ENCODE data around the gene TMCC1. TPM values are rescaled to one million over a fixed set of nuclear protein-coding genes. Genes with fewer than 3 reads are reported as not detected.
A peak's percentile ranks its signal among the peaks of the same experiment; 100 is the strongest.

Gene TMCC1
- total RNA-seq, 1 donor from 2014 or later = 52.5 TPM

DNA sequence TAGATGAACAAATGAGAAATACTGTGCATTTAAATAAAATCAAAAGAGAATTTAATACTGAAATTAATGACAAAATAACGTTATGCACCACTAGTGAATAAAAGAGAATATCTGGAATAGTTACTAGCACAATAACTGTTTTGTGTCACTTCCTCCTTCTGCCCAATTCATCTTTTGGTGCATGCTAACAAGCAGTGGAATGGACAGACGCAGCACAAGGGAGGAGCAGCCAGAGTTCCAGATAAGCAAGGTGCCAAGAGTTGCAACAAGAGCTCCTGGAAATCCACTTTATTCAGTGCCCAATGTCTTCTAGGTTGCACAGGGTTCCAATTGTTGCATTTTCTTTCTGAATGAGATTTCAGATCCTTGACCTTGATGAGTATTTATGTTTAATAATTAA is 220.5 kb downstream of the TMCC1 start:
- Mint-ChIP-seq H3K9me3 (ENCODE audit: low read depth) (no peaks in the 10 kb centered on the region), H3K27ac (no peak overlapping the region), H3K36me3 (ENCODE audit: insufficient read depth) (peaks cover 16% of the 10 kb centered on the region), H3K4me3 (ENCODE audit: low read depth) (no peak overlapping the region), H3K4me1 (ENCODE audit: low read depth) (peaks cover 12% of the 10 kb centered on the region), H3K27me3 (no peaks in the 10 kb centered on the region)
- TF ChIP-seq, protein P1, sequence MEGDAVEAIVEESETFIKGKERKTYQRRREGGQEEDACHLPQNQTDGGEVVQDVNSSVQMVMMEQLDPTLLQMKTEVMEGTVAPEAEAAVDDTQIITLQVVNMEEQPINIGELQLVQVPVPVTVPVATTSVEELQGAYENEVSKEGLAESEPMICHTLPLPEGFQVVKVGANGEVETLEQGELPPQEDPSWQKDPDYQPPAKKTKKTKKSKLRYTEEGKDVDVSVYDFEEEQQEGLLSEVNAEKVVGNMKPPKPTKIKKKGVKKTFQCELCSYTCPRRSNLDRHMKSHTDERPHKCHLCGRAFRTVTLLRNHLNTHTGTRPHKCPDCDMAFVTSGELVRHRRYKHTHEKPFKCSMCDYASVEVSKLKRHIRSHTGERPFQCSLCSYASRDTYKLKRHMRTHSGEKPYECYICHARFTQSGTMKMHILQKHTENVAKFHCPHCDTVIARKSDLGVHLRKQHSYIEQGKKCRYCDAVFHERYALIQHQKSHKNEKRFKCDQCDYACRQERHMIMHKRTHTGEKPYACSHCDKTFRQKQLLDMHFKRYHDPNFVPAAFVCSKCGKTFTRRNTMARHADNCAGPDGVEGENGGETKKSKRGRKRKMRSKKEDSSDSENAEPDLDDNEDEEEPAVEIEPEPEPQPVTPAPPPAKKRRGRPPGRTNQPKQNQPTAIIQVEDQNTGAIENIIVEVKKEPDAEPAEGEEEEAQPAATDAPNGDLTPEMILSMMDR (IDR thresholded peaks at IDR 0.05; ENCODE audit: unreplicated experiment) = no peak
- no peak for DNase-seq (ENCODE audit: low spot score, unreplicated experiment)

DNA sequence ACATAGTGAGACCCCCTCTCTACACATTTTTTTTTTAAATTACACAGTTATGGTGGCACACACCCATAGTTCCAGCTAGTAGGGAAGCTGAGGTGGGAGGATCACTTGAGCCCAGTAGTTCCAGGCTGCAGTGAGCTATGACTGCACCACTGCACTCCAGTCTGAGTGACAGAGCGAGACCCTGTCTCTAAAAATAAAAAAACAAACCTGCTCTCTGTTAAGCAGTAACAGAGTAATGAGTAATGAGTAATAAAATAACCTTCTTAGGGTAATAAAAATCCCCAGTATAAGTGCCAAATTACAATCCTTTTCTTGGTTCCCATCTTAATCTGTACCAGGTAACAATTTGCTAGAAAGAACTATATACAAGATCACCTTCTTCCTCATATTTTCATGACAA is 221.1 kb downstream of the TMCC1 start:
- H3K27me3 Mint-ChIP-seq = no peaks in the 10 kb centered on the region
- DNase-seq (ENCODE audit: low spot score, unreplicated experiment) = no peak
- TF ChIP-seq, protein P1 (IDR thresholded peaks at IDR 0.05; ENCODE audit: unreplicated experiment) = no peak
- H3K27ac Mint-ChIP-seq = no peak overlapping the region
- H3K36me3 Mint-ChIP-seq (ENCODE audit: insufficient read depth) = peaks cover 20% of the 10 kb centered on the region
- no peaks in the 10 kb centered on the region for H3K9me3 Mint-ChIP-seq (ENCODE audit: low read depth)
- H3K4me3 Mint-ChIP-seq (ENCODE audit: low read depth) = no peak overlapping the region
- H3K4me1 Mint-ChIP-seq (ENCODE audit: low read depth) = peaks cover 12% of the 10 kb centered on the region

GRCh38 chr3:129665024-129665768 is 228.3 kb downstream of the TMCC1 start:
- no peaks in the 10 kb centered on the region for H3K9me3 Mint-ChIP-seq (ENCODE audit: low read depth)
- H3K27me3 Mint-ChIP-seq = no peaks in the 10 kb centered on the region
- DNase-seq (ENCODE audit: low spot score, unreplicated experiment) = no peak
- no peak overlapping the region for H3K4me3 Mint-ChIP-seq (ENCODE audit: low read depth)
- H3K36me3 Mint-ChIP-seq (ENCODE audit: insufficient read depth) = peaks cover 11% of the 10 kb centered on the region
- no peak overlapping the region for H3K27ac Mint-ChIP-seq
- TF ChIP-seq, protein P1 (IDR thresholded peaks at IDR 0.05; ENCODE audit: unreplicated experiment) = no peak
- peaks cover 16% of the 10 kb centered on the region for H3K4me1 Mint-ChIP-seq (ENCODE audit: low read depth)

DNA sequence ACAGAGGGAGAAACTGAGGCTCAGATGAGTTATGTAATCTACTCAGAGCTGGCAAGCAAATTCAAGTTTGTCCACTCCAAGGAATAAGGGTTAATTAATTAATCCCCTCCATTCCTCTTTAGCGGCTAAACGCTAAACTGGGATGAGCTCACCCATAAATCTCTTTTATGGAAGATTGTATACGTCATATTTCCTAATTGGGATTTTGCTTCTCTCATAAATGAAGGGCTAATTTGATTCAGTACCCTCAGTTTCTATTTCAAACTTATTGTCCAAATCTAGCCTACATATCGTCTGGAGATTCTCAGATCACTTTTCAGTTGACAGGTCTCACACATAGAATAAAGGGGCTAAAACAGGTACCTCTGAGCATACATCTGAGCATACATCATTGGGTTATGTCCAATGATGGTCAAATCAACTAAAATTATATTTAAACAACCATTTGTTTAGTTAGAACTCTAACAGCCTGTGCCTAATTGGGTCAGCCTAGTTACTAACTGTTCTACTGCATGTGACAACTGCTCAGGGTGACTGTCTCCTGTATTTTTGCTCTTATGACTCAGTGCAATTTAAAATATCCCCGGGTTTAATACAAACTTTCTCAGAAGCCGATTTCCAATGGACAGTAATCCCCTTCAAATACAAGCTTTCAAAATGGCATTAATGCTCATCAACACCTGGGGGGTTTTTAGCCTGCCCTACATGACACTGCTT is 229.4 kb downstream of the TMCC1 start:
- Mint-ChIP-seq H3K4me3 (ENCODE audit: low read depth) (no peak overlapping the region), H3K27me3 (no peaks in the 10 kb centered on the region), H3K9me3 (ENCODE audit: low read depth) (no peaks in the 10 kb centered on the region), H3K4me1 (ENCODE audit: low read depth) (peaks cover 16% of the 10 kb centered on the region), H3K36me3 (ENCODE audit: insufficient read depth) (peaks cover 5% of the 10 kb centered on the region), H3K27ac (peak overlapping the region; percentile 9)
- TF ChIP-seq, protein P1 (IDR thresholded peaks at IDR 0.05; ENCODE audit: unreplicated experiment) = no peak
- no peak for DNase-seq (ENCODE audit: low spot score, unreplicated experiment)

DNA sequence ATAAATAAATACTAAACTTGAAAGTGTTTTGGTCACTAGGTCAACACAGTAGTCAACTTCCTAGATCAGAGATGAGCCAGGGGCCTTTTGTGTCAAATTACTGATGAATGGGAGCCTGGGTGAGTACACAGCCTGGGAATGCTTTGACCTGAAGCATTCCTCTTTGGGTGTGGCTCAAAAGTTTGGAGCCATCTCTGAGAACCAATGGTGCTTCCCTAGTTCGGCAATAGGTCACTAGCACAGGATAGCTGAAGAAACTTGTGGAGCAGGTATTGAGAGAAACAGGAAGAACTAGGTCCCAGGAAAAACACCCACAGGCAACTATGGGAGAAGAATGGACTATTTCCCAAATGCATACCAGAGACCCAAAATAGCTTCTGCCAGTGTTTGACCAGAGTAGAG is 230.5 kb downstream of the TMCC1 start:
- peak overlapping the region; percentile 92 for H3K27ac Mint-ChIP-seq
- H3K36me3 Mint-ChIP-seq (ENCODE audit: insufficient read depth) = peaks cover 5% of the 10 kb centered on the region
- no peaks in the 10 kb centered on the region for H3K9me3 Mint-ChIP-seq (ENCODE audit: low read depth)

More for the DNA sequence above, 230.5 kb downstream of the TMCC1 start:
- no peak overlapping the region for H3K4me3 Mint-ChIP-seq (ENCODE audit: low read depth)
- H3K4me1 Mint-ChIP-seq (ENCODE audit: low read depth) = peaks cover 22% of the 10 kb centered on the region
- TF ChIP-seq, protein P1 (IDR thresholded peaks at IDR 0.05; ENCODE audit: unreplicated experiment) = no peak
- H3K27me3 Mint-ChIP-seq = no peaks in the 10 kb centered on the region
- no peak for DNase-seq (ENCODE audit: low spot score, unreplicated experiment)

Measured in progenitor cell of endocrine pancreas (in vitro differentiated cells).